Measurements from ENCODE around the gene CHD6. TPM values are rescaled to one million over a fixed set of nuclear protein-coding genes. Genes with fewer than 3 reads are reported as not detected.

Gene CHD6, protein sequence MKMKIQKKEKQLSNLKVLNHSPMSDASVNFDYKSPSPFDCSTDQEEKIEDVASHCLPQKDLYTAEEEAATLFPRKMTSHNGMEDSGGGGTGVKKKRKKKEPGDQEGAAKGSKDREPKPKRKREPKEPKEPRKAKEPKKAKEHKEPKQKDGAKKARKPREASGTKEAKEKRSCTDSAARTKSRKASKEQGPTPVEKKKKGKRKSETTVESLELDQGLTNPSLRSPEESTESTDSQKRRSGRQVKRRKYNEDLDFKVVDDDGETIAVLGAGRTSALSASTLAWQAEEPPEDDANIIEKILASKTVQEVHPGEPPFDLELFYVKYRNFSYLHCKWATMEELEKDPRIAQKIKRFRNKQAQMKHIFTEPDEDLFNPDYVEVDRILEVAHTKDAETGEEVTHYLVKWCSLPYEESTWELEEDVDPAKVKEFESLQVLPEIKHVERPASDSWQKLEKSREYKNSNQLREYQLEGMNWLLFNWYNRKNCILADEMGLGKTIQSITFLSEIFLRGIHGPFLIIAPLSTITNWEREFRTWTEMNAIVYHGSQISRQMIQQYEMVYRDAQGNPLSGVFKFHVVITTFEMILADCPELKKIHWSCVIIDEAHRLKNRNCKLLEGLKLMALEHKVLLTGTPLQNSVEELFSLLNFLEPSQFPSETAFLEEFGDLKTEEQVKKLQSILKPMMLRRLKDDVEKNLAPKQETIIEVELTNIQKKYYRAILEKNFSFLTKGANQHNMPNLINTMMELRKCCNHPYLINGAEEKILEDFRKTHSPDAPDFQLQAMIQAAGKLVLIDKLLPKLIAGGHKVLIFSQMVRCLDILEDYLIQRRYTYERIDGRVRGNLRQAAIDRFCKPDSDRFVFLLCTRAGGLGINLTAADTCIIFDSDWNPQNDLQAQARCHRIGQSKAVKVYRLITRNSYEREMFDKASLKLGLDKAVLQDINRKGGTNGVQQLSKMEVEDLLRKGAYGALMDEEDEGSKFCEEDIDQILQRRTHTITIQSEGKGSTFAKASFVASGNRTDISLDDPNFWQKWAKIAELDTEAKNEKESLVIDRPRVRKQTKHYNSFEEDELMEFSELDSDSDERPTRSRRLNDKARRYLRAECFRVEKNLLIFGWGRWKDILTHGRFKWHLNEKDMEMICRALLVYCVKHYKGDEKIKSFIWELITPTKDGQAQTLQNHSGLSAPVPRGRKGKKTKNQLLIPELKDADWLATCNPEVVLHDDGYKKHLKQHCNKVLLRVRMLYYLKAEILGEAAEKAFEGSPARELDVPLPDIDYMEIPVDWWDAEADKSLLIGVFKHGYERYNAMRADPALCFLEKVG (N-terminal part only)
- total RNA-seq (2014; rRNA removed; shearing (Covaris generic)), result 23.5 and 27.7 TPM in 2 replicates
- 7.8 and 11.3 TPM in 2 replicates for polyA plus RNA-seq (2015; cell fraction: cytosol; rRNA removed)
- polyA plus RNA-seq (2015; cell fraction: nucleus; rRNA removed), result 42.8 and 48.4 TPM in 2 replicates

DNA sequence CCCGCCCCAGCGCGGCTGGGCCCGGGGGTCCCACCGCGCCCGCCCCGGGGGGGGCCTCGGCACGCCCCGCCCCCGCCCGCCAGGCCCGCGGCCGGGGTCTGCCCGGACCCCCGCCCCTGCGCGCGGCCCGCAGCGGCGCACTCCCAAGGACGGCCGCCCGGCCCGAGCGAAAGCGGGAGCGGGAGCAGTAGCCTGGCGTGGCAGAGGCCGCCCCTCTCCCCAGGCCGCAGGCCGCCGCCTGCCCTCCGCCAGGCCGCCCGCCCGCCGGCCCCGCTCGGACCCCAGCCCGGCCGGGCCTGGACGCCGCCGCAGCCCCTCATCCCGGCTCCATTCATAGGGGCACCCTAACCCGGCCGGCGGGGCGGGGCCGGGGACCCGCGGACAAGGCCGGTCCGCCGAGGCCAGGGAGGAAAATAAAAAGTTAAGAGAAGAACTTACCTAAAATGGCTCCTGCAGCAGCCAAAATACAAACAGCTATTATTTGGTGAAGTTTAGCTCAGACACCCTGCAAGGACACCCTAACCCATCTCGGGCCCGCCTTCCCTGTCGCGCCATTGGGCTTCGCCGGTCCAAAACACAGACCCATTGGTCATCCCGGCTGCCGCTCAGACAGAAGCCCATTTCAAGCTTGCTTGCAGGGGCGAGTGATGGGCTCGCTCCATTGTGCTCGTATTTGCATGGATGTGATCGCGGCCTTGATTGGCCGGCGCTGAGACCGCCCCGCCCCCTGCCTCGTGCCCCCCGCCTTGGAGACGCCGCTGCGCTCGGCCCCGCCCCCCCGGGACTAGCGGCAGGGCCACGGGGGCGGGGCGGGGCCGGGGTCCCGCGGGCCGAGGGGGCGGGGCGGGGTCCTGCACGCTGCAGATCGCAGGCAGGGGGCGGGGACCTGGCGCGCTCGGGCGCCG, at the start of gene CHD6:
TSS of gene CHD6 (minus strand) at position 476 of the 905 bp plus-strand sequence. CDS start 67,040 bp downstream, outside the sequence.
- DNase-seq (ENCODE audit: low read depth, low spot score), result peak; percentile 100
- in situ Hi-C loops (cut with HindIII; ENCODE audit: low pct_unique_long_range_greater_than_20kb, low sequenced_read_pairs), result no loop called here

GRCh38 chr20:41664584-41664983, 46.4 kb upstream of the CHD6 start:
- peak; percentile 83 for DNase-seq (ENCODE audit: low read depth, low spot score)
- in situ Hi-C loops (cut with HindIII; ENCODE audit: low pct_unique_long_range_greater_than_20kb, low sequenced_read_pairs), result no loop called here

DNA sequence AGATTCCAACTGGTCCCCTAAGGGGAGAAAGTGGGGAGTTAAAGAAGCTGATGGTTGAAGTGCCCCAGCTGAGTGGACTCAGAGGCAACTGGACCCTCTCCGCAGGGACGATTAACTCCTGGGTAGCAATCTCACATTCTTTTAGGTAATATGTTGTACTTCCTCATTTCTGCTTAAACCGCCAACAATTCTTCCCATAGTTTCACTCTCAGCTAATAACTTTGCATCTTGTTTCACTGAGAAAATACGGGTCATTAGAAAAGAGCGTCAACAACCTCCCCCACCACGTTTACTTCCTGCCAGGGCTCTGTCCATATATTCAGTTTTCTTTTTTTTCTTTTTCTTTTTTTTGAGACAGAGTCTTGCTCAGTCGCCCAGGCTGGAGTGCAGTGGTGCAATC, 39.5 kb upstream of the CHD6 start:
- DNase-seq (ENCODE audit: low read depth, low spot score), result no peak
- in situ Hi-C loops (cut with HindIII; ENCODE audit: low pct_unique_long_range_greater_than_20kb, low sequenced_read_pairs), result no loop called here

DNA sequence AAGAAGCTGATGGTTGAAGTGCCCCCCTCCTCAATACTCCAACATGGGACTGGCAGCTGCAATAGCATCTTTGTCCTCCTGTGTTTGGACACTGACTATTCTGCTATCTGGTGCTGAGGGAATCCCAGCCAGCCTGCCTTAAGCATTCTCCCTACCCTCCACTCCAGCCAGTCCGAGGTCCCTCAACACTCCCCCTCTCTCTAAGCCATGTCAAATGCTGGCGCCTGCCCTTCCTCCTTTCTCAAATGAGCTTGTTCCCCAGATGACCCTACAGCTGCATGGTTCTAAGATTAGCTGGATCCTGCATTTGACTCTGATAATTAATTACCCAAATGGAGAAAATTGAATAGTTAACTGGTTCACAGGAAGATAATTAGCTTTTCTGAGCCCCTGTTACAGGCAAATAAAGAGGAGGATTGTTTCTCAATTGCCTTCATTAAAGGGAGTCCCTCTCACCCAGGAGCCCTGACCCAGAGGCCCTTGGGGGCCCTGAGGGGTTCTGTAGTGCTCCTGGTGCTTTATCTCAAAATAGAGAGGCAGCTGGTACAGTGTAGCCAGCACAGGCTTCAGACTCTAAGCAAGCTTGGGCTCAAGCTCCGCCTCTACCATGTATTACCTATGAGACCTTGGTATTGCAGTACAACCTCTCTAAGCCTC, 37.9 kb upstream of the CHD6 start:
- DNase-seq (ENCODE audit: low read depth, low spot score), result no peak
- in situ Hi-C loops (cut with HindIII; ENCODE audit: low pct_unique_long_range_greater_than_20kb, low sequenced_read_pairs), result no loop called here

DNA sequence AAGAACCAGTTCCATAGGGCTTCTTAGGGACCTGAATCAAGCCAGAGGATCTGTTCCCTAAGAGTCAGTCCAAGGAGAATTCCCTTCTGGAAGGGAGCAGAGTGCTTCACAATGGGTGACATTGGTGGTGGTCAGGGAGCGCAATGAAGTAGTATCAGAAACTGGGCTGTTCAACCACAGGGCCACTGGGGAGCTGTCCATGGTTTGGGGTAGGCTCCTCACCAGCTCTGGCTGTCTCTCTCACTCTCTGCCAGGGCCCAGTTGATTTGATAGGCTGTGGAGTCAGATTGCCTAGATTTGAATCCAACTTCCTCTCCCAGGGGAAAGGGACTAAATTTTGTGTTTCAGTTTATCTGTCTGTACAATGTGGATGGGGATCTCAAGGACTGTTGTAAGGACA, 36.7 kb upstream of the CHD6 start:
- in situ Hi-C loops (cut with HindIII; ENCODE audit: low pct_unique_long_range_greater_than_20kb, low sequenced_read_pairs), result no loop called here
- no peak for DNase-seq (ENCODE audit: low read depth, low spot score)

- in situ Hi-C loops (cut with HindIII; ENCODE audit: low pct_unique_long_range_greater_than_20kb, low sequenced_read_pairs), result no loop called here
Observed at GRCh38 chr20:41654292-41654691, 36.1 kb upstream of the CHD6 start.

DNA sequence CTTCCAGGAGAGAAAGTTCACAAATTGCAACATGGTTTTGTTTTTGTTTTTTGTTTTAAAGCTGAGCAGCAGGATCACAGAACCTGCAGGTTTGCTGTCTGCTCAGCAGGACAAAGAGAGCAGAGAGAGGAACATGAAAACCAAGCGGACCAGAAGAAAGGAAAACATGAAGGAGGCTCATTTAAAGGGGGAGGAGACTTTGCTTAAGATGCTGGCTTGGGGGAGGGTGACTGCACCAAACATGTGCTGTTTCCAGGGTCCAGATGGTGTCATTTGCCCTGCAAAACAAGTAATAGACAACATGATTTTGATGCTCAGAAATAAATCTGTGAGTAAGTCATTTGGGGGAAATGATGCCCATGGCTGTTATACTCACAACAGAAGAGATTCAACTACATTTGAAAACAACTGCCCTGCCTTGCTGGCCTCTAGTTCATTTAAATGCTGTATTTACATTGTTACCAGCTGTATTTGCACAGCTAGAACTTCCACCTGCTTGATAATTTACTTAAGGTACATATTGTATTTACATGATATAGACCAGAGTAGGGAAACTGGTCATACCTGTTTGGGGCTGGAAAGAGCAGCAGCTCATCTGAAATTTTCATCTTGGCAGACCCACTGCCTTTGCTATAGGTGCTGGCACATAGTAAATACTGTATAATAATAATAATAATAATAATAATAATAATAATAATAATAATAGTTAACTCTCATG, 32.2 kb upstream of the CHD6 start:
- DNase-seq (ENCODE audit: low read depth, low spot score), result no peak
- in situ Hi-C loops (cut with HindIII; ENCODE audit: low pct_unique_long_range_greater_than_20kb, low sequenced_read_pairs), result no loop called here

More at GRCh38 chr20:41654292-41654691, 36.1 kb upstream of the CHD6 start:
- no peak for DNase-seq (ENCODE audit: low read depth, low spot score)

- DNase-seq (ENCODE audit: low read depth, low spot score), result no peak
- in situ Hi-C loops (cut with HindIII; ENCODE audit: low pct_unique_long_range_greater_than_20kb, low sequenced_read_pairs), result no loop called here
Observed at GRCh38 chr20:41649489-41649888, 31.3 kb upstream of the CHD6 start.

DNA sequence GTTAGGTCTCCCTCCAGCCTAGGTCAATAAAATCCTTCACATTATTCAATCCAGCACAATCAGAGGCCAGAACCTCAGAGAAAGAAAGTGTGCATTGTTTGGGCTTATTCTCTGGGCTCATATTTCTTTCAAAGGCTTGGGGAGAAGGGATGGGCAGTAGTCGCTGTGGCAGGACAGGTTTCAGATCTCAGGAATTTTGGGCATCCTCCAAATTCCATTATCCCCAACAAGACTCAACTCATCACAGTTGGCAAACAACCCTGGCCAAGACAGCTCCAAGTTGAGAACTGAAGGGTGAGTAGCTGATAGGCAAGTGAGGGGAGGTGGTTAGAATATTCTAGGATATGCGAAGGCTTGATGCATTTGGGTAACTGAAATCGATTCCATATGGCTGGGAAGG, 27.2 kb upstream of the CHD6 start:
- in situ Hi-C loops (cut with HindIII; ENCODE audit: low pct_unique_long_range_greater_than_20kb, low sequenced_read_pairs), result no loop called here
- DNase-seq (ENCODE audit: low read depth, low spot score), result no peak

GRCh38 chr20:41643504-41643938, 25.3 kb upstream of the CHD6 start:
- in situ Hi-C loops (cut with HindIII; ENCODE audit: low pct_unique_long_range_greater_than_20kb, low sequenced_read_pairs), result no loop called here
- DNase-seq (ENCODE audit: low read depth, low spot score), result peak; percentile 85

GRCh38 chr20:41639630-41640029, 21.5 kb upstream of the CHD6 start:
- DNase-seq (ENCODE audit: low read depth, low spot score), result no peak
- in situ Hi-C loops (cut with HindIII; ENCODE audit: low pct_unique_long_range_greater_than_20kb, low sequenced_read_pairs), result no loop called here

GRCh38 chr20:41638456-41638855, 20.3 kb upstream of the CHD6 start:
- DNase-seq (ENCODE audit: low read depth, low spot score), result no peak
- in situ Hi-C loops (cut with HindIII; ENCODE audit: low pct_unique_long_range_greater_than_20kb, low sequenced_read_pairs), result no loop called here

- in situ Hi-C loops (cut with HindIII; ENCODE audit: low pct_unique_long_range_greater_than_20kb, low sequenced_read_pairs), result no loop called here
Observed at GRCh38 chr20:41635158-41635557, 17.0 kb upstream of the CHD6 start.

DNA sequence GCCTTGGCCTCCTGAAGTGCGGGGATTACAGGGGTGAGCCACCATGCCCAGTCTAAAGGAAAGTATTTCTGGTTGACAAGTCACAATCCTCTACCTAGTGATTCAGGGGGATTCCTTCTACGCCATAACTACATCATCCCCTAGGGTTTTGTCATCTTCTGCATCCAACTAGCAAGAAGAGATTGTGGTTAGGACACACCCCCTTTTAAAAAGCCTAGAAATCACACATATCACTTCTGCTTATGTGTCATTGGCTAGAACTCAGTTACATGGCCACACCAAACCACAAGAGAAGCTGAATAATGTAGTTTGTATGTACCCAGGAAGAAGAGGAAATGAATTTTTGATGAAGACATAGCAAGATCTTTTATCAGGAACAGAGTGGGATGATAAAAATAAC, 14.7 kb upstream of the CHD6 start:
- DNase-seq (ENCODE audit: low read depth, low spot score), result no peak
- in situ Hi-C loops (cut with HindIII; ENCODE audit: low pct_unique_long_range_greater_than_20kb, low sequenced_read_pairs), result no loop called here

More at GRCh38 chr20:41635158-41635557, 17.0 kb upstream of the CHD6 start:
- no peak for DNase-seq (ENCODE audit: low read depth, low spot score)

DNA sequence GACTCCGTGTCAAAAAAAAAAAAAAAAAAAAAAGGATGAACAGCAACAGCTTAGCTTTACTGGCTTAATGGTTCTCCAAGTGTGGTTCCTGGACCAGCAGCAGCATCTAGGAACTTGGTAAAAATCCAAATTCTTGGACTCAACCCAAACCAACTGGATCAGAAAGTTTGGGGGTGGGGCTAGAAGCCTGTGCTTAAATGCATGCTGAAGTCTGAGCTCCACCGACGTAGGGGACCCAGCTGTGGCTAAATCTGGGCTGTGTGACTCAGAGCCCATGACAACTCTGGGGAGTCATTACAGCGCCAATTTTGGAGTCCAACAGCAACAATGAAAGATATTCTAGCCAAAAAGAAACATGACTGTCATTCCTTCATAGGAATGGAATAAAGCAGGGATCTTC, 13.6 kb upstream of the CHD6 start:
- DNase-seq (ENCODE audit: low read depth, low spot score), result no peak
- in situ Hi-C loops (cut with HindIII; ENCODE audit: low pct_unique_long_range_greater_than_20kb, low sequenced_read_pairs), result no loop called here

GRCh38 chr20:41630846-41631245, 12.7 kb upstream of the CHD6 start:
- in situ Hi-C loops (cut with HindIII; ENCODE audit: low pct_unique_long_range_greater_than_20kb, low sequenced_read_pairs), result no loop called here
- no peak for DNase-seq (ENCODE audit: low read depth, low spot score)
